Epithelial cell of esophagus (primary cell): ENCODE measurements around the gene CHFR.

Source experiments
- DNase-seq: peaks from one replicate; pipeline ENCODE4 v3.0.0; 2010; ENCODE audit warnings: low read depth
- H3K4me3 ChIP-seq: 2 replicates; pipeline ENCODE4 v1.5.1; 2011; ENCODE audit warnings: mild to moderate bottlenecking, low read length, control low read depth
- TF ChIP-seq, protein P1 (sequence below): IDR thresholded peaks from 2 replicates; pipeline ENCODE4 v1.5.1; 2011; ENCODE audit warnings: low read depth, mild to moderate bottlenecking, low read length, control low read depth, inconsistent platforms; ENCODE audit not compliant: insufficient read depth; ENCODE audit errors: missing control alignments

CHFR gene

DNA sequence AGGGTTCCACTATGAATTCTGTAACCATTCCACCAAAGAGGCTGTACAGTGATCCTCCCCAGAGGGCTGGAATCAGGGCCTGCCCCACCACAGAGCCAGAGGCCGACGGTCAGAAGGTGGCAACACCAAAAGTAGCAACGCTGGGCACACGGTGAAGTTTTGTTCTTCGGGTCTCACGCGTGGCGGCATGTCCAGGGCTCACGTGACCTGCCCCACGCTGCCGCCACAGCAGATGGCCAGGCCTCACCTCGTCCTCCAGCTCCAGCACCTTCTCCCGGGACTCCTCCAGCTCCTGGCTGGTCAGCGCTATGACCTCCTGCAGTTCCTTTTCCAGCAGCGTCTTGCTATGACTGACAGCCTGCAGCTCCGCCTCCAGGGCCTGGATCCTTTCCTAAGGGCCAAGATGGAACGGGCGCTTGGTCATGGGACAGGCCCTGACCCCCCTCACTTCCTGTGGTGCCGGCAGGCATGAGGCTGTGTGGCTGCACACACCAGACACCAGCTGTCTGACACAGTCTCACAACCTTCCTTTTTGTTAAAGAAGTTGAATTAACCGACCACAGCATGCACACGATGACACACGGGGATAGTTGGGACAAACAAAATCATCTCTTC is 103.4 kb downstream of the CHFR start:
- TF ChIP-seq, protein P1, sequence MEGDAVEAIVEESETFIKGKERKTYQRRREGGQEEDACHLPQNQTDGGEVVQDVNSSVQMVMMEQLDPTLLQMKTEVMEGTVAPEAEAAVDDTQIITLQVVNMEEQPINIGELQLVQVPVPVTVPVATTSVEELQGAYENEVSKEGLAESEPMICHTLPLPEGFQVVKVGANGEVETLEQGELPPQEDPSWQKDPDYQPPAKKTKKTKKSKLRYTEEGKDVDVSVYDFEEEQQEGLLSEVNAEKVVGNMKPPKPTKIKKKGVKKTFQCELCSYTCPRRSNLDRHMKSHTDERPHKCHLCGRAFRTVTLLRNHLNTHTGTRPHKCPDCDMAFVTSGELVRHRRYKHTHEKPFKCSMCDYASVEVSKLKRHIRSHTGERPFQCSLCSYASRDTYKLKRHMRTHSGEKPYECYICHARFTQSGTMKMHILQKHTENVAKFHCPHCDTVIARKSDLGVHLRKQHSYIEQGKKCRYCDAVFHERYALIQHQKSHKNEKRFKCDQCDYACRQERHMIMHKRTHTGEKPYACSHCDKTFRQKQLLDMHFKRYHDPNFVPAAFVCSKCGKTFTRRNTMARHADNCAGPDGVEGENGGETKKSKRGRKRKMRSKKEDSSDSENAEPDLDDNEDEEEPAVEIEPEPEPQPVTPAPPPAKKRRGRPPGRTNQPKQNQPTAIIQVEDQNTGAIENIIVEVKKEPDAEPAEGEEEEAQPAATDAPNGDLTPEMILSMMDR = no peak
- no peak overlapping the region for H3K4me3 ChIP-seq
- DNase-seq = no peak
